Fibroblast of villous mesenchyme (primary cell): Measurements from ENCODE around the gene BCL2L11. TPM values are rescaled to one million over a fixed set of nuclear protein-coding genes. Genes with fewer than 3 reads are reported as not detected.

Source experiments
- DNase-seq: peaks from one replicate; pipeline ENCODE4 v3.0.0-alpha.2; 2010; ENCODE audit warnings: low read depth
- H3K4me3 ChIP-seq: 2 replicates; pipeline ENCODE4 v1.5.1; 2011; ENCODE audit warnings: low read depth, mild to moderate bottlenecking, low read length
- total RNA-seq: library from RNA; depleted of rRNA; stranded (reverse); fragments of >200 nt; gene quantifications from 2 replicates; pipeline ENCODE4 v1.2.3, GENCODE V29; 2012
- TF ChIP-seq, protein P1 (sequence below): IDR thresholded peaks from 2 replicates; pipeline ENCODE4 v1.5.1; 2012; ENCODE audit warnings: low read depth, mild to moderate bottlenecking, low read length; ENCODE audit not compliant: insufficient read depth

Gene BCL2L11
- total RNA-seq, 1 donor = 0.86 TPM

DNA sequence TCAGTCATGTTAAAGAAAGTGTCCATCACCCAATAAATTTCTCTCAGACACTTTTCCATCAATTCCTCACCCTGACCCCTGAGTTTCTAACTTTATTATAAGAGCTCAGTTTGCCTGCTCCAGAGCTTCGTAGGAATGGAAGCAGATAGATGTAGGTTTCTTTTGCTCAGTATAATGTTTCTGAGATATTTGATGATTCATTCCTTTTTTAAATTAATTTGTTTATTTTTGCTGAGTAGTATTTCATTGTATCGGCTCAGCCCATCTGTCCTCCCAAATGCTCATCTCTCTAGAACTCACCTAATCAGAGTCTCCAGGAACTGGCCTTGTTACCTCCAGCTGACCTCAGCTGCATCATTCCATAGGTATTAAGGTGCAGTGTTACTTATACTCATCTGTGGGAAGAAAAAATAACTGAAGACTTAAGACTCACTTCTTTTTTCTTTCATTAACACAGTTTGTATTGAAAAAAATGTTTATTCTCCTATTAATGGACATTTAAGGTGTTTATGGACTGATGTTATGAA lies 11.9 kb upstream of the BCL2L11 start:
- no peak overlapping the region for H3K4me3 ChIP-seq
- TF ChIP-seq, protein P1, sequence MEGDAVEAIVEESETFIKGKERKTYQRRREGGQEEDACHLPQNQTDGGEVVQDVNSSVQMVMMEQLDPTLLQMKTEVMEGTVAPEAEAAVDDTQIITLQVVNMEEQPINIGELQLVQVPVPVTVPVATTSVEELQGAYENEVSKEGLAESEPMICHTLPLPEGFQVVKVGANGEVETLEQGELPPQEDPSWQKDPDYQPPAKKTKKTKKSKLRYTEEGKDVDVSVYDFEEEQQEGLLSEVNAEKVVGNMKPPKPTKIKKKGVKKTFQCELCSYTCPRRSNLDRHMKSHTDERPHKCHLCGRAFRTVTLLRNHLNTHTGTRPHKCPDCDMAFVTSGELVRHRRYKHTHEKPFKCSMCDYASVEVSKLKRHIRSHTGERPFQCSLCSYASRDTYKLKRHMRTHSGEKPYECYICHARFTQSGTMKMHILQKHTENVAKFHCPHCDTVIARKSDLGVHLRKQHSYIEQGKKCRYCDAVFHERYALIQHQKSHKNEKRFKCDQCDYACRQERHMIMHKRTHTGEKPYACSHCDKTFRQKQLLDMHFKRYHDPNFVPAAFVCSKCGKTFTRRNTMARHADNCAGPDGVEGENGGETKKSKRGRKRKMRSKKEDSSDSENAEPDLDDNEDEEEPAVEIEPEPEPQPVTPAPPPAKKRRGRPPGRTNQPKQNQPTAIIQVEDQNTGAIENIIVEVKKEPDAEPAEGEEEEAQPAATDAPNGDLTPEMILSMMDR = no peak
- DNase-seq = no peak

GRCh38 chr2:111111101-111111755 lies 9.5 kb upstream of the BCL2L11 start:
- DNase-seq = no peak
- H3K4me3 ChIP-seq = no peak overlapping the region
- TF ChIP-seq, protein P1 = no peak

- no peak for DNase-seq
- TF ChIP-seq, protein P1 = no peak
- H3K4me3 ChIP-seq = no peak overlapping the region
Measured at GRCh38 chr2:111113838-111114237, 6.9 kb upstream of the BCL2L11 start.

- H3K4me3 ChIP-seq = no peak overlapping the region
- no peak for DNase-seq
- TF ChIP-seq, protein P1 = no peak
Measured at GRCh38 chr2:111116011-111116746, 4.5 kb upstream of the BCL2L11 start.

DNA sequence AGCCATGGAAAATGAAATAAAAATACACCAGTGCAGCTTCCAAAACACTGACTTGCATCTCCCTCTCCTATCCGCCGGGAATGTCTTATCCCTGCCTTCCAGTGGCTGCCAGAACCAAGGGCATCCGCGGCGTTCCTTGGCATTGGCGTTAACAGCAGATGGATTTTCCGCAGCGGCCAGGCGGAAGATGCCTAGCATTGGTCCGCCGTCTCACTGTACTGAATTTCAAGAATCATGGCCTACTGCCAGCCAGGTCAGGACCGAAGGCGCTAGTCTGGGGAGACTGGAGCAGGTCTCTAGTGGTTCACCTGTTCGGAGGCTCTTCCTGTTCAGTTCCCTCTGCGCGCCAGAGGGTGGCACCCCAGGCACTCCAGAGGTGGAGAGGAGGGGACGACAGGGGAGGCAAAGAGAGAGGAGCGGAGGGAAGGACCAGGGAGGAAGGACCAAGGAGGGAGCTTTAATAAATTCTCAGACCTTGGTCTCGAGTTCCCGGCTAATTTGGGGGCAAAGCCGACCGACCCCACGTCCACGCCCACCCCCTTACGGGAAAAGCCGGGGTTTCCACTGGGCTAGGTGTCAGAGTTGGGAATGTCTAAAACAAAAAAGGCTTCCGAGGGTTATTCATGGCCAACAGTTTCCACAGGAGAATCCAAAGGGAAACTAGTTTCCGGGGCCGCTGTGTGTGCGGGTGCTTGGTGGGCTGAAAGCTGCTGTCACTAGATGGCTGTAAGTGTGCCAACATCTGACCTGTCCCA lies 3.7 kb upstream of the BCL2L11 start:
- DNase-seq = peak; percentile 77
- TF ChIP-seq, protein P1 = peak; percentile 99
- peak overlapping the region; percentile 57 for H3K4me3 ChIP-seq

DNA sequence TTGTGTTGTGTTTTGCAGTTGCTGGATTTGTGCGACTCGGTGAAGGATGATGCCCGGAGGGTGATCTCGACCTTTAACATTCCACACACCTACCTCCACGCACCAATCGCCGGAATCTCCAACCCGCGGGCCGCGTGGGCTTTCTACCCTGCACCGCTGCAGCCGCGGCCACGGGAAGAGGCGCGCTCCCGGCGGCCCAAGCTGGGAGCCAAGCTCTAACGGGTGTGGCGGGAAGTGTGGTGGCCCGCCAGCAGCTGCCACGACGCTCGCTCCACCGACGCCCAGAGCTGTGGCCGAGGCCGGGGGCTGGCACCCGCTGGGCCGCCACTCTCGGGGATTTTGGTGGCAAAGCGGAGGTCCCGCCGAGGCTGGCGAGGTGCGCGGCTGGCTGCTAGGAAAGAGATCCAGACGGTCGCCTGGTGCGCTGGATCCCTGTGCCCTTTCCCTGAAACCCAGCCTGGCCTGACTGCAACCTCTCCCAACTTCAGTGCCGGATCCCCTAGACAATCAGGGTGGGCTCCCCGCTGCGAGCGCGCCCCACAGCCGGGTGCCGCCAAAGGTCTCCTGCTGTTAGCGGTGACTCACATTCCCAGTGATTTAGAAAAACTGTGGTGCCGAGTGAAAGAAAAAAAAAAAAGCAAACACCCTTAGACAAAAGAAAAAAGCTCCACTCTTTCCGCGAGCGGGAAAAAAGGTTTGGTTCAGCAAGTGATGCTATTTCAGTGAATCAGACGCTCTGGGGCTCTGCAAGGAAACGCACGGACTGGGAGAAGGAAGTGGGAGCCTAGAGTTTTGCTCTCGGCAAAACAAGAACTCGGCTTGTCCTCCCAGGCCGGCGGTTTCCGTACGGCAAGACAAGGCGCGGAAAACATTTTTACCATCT lies 2.9 kb upstream of the BCL2L11 start:
- peak overlapping the region; percentile 57 for H3K4me3 ChIP-seq
- TF ChIP-seq, protein P1 = no peak
- peak; percentile 50 for DNase-seq
